HG02852 (cell line): Measurements from ENCODE around the gene GPX7.

Source experiments
- ATAC-seq: cut with Tn5 transposase; IDR thresholded peaks from one replicate; pipeline ENCODE4 v1.9.1; 2021; ENCODE audit warnings: mild to moderate bottlenecking, moderate library complexity; ENCODE audit not compliant: unreplicated experiment

Gene GPX7

DNA sequence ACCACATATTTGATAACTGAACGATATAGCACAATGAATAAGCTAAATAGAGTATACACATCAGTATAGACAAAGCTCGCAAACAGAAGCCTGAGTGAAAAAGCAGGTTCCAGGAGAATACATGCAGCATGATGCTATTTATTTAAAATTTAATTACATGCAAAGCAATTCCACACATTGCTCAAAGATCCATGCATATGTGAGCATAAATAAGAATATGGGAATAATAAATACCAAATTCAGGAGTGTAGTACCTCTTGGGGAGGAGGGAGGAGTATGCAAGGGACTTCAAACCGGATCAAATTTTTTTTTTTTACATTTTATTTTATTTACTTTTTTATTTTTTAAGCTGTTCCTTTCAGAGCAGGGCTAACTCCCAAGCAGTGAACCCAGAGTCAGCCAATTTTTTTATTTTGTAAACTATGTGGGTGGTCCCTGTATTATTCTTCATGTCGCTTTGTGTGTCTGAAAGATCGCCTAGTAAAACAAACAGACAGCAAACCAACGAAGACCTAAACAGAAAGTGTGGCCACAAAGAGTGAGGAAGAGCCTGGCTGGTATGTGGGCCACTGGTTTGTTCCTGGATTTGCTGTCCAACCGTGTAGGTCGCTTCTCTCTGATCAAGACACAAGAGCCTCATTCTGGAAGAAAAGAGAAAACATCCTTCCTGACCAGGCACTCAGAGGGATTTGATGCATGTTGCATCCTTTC, 26.6 kb downstream of the GPX7 start:
- no peak for ATAC-seq

DNA sequence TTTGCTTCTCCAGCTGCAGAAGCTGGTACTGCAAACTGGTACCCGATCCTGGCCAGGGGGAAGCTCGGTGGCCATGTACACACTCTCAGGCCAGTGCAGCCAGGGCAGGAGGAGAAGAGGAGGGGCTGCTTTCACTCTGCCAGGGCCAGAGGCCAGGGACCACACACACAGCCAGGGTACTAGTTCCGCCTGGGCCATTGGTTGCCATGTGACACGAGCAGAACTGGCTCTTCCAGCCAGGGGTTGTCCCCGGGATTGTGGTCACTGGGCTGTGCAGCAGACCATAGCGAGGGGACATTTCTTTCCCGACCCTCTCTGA, 27.1 kb downstream of the GPX7 start:
- no peak for ATAC-seq

DNA sequence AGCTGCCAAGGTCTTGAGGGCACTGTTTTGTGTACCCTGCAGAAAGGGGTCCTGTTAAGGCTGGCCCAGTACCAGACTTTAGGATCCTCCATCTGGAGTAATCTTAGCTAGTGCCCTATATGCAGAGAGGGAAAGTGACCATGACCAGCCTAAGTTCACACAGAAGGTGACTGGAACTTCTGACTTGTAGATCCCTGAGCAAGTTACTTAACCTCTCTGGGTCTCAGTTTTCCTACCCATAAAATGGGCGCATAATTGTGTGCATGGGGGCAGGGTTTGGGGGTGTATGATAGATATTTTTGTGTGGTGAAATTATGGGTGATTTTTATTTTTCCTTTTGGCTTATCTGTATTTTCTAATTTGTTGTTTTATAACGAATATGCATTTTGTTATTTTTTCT, 27.5 kb downstream of the GPX7 start:
- ATAC-seq = no peak

DNA sequence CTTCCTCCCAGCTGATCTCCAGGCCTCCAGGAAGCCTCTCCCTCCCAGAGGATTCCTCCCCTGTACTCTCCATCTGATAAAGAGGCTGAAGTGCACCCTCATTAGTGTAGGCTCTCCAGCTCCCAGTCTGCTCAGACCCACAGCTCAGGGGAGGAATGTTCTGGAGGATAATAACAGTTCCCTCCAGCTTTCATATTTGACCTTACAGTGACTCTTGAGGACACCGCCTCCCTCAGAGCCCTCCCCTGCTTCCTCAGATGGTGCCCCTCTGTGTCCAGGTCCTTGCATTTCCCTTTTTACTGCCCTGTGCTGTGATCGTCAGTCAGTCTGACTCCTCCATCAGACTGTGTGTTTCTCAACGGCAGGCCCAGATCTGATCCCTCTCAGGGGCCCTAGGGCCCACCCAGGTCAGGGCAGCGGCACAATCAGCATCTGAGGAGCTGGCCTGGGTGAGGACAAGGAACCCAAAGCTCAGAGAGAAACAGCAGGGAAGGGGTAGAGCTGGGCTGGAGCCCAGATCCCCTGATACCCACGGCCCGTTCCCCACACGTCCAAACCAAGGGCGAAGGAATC, 29.7 kb downstream of the GPX7 start:
- no peak for ATAC-seq

DNA sequence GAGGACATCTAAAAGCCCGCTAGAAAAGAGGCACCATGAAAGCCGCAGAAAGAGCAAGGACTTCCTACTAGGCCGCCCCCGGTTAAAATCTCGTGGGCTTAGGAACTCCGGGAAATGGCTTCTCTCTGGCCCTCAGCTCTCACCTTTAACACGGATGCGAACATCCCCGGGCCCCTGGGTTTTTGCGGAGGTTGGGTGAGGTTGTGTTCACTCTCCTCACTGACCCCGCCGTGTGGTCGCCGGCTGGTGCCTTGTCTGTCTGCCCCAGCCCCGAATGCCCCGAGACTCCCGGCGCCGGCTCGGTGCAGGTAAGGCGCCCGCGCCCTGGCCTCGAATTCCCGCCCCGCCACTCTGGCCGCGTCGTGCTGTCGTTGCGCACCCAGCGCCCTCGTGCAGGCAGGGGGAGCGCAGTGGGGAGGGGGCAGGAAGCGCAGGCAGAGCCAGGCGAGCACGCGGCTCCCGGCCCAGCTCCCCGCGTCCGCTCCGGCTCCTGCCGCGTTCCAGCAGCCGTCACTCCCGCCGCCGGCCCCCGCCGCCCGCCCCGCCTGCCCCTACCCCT, 30.6 kb downstream of the GPX7 start, which contains the start of gene SHISAL2A:
SHISAL2A (plus strand) TSS at position 437 of the 559 bp plus-strand sequence. CDS start 326 bp downstream, outside the sequence.
- ATAC-seq = no peak

DNA sequence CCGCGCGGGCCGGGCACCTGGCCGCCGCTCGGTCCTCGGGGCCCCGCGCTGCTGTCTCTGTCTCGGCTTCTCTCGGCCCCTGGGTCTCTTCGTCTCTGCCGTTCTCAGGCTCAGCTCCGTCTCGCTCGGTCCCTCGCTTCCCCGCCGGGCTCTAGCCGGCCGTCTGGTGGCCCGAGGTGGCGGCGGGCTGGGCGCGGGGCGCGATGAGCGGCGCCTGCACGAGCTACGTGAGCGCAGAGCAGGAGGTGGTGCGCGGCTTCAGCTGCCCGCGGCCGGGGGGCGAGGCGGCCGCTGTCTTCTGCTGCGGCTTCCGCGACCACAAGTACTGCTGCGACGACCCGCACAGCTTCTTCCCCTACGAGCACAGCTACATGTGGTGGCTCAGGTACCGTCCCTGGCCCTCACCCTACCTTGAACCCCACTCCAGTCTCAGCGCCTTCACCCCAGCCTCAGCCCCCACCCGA, 31.2 kb downstream of the GPX7 start:
- no peak for ATAC-seq

DNA sequence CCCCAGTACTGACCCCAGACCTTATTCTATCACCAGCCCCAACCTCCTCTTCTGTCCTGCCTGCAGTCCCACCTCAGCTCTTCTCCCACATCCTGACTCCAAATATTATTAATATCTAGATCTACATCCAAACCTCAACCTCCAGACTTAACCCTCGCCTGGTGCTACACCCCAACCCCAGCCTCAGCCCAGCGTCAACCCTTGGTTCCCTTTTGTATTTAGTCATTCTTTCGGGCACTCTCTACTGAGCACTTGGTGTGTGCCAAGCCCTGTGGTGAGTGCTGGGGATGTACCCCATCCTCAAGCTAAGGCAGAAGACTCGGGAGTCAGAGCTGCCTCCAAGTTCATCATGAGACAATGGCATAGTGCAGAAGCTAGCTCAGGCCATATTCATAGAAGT, 31.9 kb downstream of the GPX7 start:
- no peak for ATAC-seq

DNA sequence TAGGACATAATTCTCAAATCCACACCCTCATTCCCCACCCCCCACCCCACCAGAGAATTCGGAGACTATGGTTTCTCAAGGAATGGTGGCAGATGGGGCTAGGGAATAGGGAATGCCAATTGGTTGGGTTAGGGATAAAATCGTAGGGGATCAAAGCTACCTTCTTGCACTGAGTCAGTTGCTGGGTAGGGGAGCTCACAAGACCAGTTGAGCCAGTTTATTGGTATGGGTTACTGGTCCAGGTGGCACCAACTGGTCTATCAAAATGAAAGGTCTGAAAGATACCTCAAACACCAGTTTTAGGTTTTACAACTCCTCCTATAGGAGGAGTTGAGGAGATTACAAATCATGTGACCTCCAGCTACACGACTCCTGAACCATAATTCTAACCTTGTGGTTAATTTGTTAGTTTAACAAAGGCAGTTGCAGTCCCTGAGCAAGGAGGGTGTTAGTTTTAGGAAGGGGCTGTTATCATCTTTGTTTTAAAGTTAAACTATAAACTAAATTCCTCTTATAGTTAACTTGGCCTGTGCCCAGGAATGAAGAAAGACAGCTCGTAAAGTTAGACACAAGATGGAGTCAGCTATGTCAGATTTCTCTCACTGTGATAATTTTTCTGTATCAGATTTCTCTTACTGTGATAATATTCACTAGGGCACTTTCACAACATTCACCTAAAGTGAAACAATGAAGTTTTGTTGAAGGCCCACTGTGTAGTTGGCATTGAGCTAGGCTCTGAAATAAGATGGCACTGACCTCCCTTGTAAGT, 33.3 kb downstream of the GPX7 start:
- ATAC-seq = no peak

DNA sequence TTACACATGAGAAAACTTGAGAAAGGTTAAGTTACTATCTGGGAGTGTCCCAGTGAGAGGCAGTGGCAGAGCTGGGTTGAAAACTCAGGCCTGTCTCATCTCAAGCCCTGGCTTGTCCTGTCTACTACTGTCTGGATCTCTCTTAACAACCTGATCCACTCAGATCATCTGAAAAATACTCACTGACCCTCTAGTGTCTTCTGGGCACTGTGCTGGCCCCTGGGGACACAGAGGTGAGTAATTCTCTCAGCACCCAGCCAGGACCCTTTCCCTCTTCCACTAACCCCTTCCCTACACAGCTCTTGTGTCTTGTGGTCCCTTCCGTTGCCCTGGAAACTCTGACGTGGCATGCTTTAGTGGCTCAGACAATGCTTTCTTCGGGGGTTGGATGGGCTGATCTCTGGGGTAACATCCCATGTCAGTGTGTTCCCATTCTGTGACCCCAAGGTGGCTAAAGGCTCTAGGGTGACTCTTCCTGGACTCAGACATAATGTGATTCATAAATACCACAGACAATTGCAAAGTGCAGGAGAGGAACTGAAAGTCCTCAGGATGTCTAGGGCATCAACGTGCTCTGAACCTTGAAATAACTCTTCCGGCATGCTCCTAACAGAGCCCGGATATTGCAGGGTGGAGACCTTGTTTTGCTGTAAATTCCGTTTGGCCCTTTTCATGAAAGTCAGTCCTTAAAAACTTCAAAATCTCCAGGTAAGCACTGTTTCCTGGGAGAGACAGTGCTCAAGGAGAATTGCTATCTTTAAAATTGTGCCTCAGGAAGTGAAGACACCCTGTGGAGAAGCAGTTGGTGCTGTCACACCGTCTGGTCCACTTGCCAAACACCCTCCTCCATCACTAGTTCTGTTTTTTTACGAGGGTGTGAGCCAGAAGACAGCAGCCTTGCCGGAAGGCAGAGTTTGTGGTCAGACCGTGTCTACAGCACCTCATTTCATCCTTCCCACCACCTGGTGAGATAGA, 34.8 kb downstream of the GPX7 start:
- ATAC-seq = peak; percentile 76

DNA sequence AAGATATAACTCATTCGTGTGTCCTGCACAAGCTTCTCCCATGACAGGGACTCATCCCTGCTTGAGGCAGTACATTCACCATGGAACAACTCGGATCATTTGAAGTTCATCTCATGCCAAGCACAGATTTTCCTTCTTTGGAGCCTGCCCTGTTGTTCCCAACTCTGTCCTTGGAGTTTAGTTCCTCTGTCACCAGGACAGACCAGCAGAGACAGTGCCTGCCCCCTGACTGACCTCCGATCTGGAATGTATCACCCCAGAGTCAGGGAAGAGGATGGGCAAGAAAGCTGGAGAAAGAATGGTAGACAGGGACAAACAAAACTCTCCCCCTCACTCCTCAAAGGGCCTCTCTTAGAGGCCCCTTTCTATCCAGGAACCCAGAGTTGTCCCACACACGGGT, 35.8 kb downstream of the GPX7 start:
- no peak for ATAC-seq

DNA sequence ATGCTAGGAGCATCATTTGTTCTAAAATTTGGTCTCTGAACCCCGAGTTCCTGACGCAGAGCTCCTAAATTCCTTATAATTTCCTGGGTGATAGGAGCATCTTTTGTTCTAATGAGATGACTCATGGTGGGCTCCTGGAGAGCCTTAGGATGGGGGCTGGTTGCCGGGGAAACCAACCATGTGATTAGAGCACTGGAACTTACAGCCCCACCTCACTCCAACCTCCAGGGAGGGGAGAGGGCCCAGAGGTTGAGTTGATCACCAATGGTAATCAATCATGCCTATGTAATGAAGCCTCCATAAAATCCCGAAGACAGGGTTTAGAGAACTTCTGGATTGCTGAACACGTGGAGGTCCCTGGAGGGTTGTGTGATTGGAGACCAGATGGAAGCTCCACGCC, 38.5 kb downstream of the GPX7 start:
- ATAC-seq = no peak

DNA sequence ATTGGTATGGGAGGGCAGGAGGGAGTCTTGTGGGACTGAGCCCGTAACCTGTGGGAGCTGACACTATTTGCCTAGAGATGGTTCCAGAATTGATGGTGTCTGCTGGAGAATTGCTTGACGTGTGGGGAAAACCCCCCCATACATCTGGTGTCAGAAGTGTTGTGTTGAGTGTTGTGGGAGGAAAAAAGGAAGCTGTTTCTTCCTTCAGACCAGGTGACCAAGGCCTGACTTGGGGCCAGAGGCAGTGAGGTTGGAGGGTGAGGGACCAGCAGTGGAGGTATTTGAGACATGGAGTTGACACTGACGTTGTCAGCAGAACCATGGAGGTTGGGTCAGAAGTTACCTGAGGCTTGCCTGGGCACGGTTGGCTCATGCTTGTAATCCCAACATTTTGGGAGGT, 39.1 kb downstream of the GPX7 start:
- ATAC-seq = no peak

DNA sequence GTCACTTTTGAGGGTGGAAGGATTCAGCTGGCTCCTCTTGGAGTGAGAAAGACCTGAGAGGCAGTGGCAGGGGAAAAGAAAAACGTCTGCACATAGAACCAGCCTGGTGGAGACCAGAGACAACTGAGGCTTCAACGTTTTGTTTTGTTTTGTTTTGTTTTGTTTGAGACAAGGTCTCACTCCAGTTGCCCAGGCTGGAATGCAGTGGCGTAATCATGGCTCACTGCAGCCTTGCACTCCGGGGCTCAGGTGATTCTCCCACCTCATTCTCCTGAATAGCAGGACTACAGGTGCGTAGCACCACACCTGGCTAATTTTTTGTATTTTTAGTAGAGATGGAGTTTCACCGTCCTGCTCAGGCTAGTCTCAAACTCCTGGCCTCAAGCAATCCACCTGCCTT, 43.1 kb downstream of the GPX7 start:
- no peak for ATAC-seq

DNA sequence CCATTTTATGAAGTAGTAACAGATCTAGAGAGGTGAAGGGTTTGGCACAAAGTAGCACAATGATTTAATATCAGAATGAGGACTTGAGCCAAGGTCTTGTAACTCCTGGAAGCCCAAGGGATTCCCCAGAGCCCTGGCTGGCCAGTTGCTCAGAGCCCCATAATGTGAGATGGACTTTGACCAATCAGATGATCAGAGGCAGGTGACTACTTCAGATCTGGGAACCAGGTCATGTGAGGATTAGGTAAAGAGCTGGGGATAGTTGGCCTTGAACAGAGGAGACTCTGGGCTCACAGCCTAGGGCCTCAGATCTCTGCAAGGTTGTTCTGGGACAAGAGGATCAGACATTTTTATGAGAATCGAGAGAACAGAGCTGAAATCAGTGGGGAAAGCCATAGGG, 49.7 kb downstream of the GPX7 start:
- ATAC-seq = no peak

DNA sequence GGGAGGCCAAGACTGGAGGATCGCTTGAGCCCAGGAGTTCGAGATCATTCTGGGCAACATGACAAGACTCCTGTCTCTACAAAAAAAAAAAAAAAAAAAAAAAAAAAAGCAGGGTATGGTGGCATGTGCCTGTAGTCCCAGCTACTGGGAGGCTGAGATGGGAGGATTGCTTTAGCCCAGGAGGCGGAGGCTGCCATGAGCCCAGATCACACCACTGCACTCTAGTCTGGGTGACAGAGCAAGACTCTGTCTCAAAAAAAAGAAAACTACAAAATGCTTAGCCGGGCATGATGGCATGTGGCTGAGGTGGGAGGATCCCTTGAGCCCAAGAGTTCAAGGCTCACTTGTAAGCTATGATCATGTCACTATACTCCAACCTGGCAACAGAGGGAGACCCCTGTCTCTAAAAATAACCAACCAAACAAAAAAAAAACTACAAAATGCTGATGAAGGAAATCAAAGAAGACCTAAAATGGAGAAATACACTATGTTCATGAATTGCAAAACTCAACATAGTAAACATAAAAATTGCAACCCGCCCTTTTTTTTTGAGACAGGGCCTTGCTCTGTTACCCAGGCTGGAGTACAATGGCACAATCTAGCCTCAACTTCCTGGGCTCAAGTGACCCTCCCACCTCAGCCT, 51.2 kb downstream of the GPX7 start:
- no peak for ATAC-seq

DNA sequence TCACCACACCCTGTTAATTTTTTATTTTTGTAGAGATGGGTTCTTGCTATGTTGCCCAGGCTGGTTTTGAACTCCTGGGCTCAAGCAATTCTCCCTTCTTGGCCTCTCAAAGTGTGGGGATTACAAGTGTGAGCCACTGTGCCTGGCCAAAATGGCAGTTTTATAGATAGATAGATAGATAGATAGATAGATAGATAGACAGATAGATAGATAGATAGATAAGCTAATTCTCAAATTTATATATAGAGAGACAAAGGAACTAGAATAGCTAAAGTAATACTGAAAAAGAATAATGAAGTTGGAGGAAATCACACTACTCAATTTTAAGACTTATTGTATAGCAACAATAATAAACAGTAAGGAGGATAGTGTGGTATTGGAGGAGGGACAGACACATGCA, 51.9 kb downstream of the GPX7 start:
- ATAC-seq = no peak

DNA sequence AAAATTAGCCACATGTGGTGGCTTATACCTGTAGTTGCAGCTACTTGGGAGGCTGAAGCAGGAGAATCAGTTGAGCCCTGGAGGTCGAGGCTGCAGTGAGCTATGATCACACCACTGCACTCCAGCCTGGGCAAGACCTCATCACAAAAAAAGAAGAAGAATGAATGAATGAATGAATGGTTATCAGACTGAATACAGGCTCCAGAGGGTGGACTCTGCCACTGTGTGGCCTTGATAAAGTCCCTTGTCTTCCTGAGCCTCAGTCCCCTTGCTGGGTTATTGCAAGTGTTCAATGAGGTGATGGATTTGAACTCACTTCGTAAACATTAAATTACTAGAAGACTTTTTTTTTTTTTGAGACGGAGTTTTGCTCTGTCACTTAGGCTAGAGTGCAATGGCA, 55.5 kb downstream of the GPX7 start:
- no peak for ATAC-seq
